ENCODE data around the gene GNAI3.

The GNAI3 gene

GRCh38 chr1:109548321-109549267 lies at the start of gene GNAI3:
TSS of gene GNAI3 (plus strand) at chr1:109548615. CDS start at chr1:109548721, 106 bp downstream.
- TF ChIP-seq CTCF (IDR thresholded peaks at IDR 0.05; ENCODE audit: control insufficient read depth, extremely low read depth, insufficient read depth) = no peak
- peak within 1 kb of the TSS; percentile 74 for H3K4me3 ChIP-seq (ENCODE audit: low read depth, low read length)
- DNase-seq (ENCODE audit: low read depth) = peak; percentile 91

- H3K4me3 ChIP-seq (ENCODE audit: low read depth, low read length) = no peak overlapping the region
- DNase-seq (ENCODE audit: low read depth) = no peak
- no peak for TF ChIP-seq CTCF (IDR thresholded peaks at IDR 0.05; ENCODE audit: control insufficient read depth, extremely low read depth, insufficient read depth)
These were observed 49.3 kb upstream of the GNAI3 start for GRCh38 chr1:109499081-109499480.

GRCh38 chr1:109499661-109500536 lies 48.5 kb upstream of the GNAI3 start:
- H3K4me3 ChIP-seq (ENCODE audit: low read depth, low read length) = no peak overlapping the region
- peak; percentile 90 for DNase-seq (ENCODE audit: low read depth)
- peak; percentile 54 for TF ChIP-seq CTCF (IDR thresholded peaks at IDR 0.05; ENCODE audit: control insufficient read depth, extremely low read depth, insufficient read depth)

- DNase-seq (ENCODE audit: low read depth) = no peak
- no peak for TF ChIP-seq CTCF (IDR thresholded peaks at IDR 0.05; ENCODE audit: control insufficient read depth, extremely low read depth, insufficient read depth)
- no peak overlapping the region for H3K4me3 ChIP-seq (ENCODE audit: low read depth, low read length)
These were observed 47.5 kb upstream of the GNAI3 start for GRCh38 chr1:109500941-109501381.

GRCh38 chr1:109501644-109502363 lies 46.6 kb upstream of the GNAI3 start:
- DNase-seq (ENCODE audit: low read depth) = no peak
- TF ChIP-seq CTCF (IDR thresholded peaks at IDR 0.05; ENCODE audit: control insufficient read depth, extremely low read depth, insufficient read depth) = no peak
- H3K4me3 ChIP-seq (ENCODE audit: low read depth, low read length) = no peak overlapping the region

GRCh38 chr1:109502364-109502851 lies 46.0 kb upstream of the GNAI3 start:
- no peak for DNase-seq (ENCODE audit: low read depth)
- H3K4me3 ChIP-seq (ENCODE audit: low read depth, low read length) = no peak overlapping the region
- TF ChIP-seq CTCF (IDR thresholded peaks at IDR 0.05; ENCODE audit: control insufficient read depth, extremely low read depth, insufficient read depth) = no peak

Measured in LNCaP clone FGC (cell line).